ENCODE results near the gene THSD4.

Gene THSD4

GRCh38 chr15:71097890-71098289, 17.4 kb upstream of the THSD4 start:
- no peak for DNase-seq (ENCODE audit: low read depth in 2 of 2)

- DNase-seq (ENCODE audit: low read depth in 2 of 2), result no peak
Observed at GRCh38 chr15:71098920-71099319, 16.4 kb upstream of the THSD4 start.

GRCh38 chr15:71103102-71103676, 12.1 kb upstream of the THSD4 start:
- DNase-seq (ENCODE audit: low read depth in 2 of 2), result no peak

- DNase-seq (ENCODE audit: low read depth in 2 of 2), result no peak
Observed at GRCh38 chr15:71104636-71105035, 10.6 kb upstream of the THSD4 start.

- no peak for DNase-seq (ENCODE audit: low read depth in 2 of 2)
Observed at GRCh38 chr15:71105444-71105843, 9.8 kb upstream of the THSD4 start.

- no peak for DNase-seq (ENCODE audit: low read depth in 2 of 2)
Observed at GRCh38 chr15:71106802-71107500, 8.3 kb upstream of the THSD4 start.

GRCh38 chr15:71107501-71107815, 7.8 kb upstream of the THSD4 start:
- no peak for DNase-seq (ENCODE audit: low read depth in 2 of 2)

GRCh38 chr15:71109130-71109529, 6.1 kb upstream of the THSD4 start:
- DNase-seq (ENCODE audit: low read depth in 2 of 2), result no peak

GRCh38 chr15:71109905-71110304, 5.4 kb upstream of the THSD4 start:
- DNase-seq (ENCODE audit: low read depth in 2 of 2), result no peak

- no peak for DNase-seq (ENCODE audit: low read depth in 2 of 2)
Observed at GRCh38 chr15:71110405-71111180, 4.7 kb upstream of the THSD4 start.

- DNase-seq (ENCODE audit: low read depth in 2 of 2), result no peak
Observed at GRCh38 chr15:71111181-71111565, 4.1 kb upstream of the THSD4 start.

GRCh38 chr15:71111950-71112349, 3.3 kb upstream of the THSD4 start:
- DNase-seq (ENCODE audit: low read depth in 2 of 2), result no peak

GRCh38 chr15:71112429-71112828, 2.8 kb upstream of the THSD4 start:
- DNase-seq (ENCODE audit: low read depth in 2 of 2), result no peak

- DNase-seq (ENCODE audit: low read depth in 2 of 2), result no peak
Observed at GRCh38 chr15:71114066-71114680, 1.1 kb upstream of the THSD4 start.

- DNase-seq (ENCODE audit: low read depth in 2 of 2), result peak in 1 of 2 experiments; percentile 1
Observed at GRCh38 chr15:71115567-71116351, 488 bp downstream of the THSD4 start.

GRCh38 chr15:71116366-71116765, 1.1 kb downstream of the THSD4 start:
- no peak for DNase-seq (ENCODE audit: low read depth in 2 of 2)

- DNase-seq (ENCODE audit: low read depth in 2 of 2), result no peak
Observed at GRCh38 chr15:71116942-71117341, 1.7 kb downstream of the THSD4 start.

GRCh38 chr15:71117714-71118305, 2.5 kb downstream of the THSD4 start:
- DNase-seq (ENCODE audit: low read depth in 2 of 2), result no peak

- no peak for DNase-seq (ENCODE audit: low read depth in 2 of 2)
Observed at GRCh38 chr15:71118345-71118744, 3.1 kb downstream of the THSD4 start.

GRCh38 chr15:71118881-71119632, 3.8 kb downstream of the THSD4 start:
- DNase-seq (ENCODE audit: low read depth in 2 of 2), result no peak

GRCh38 chr15:71120428-71120944, 5.2 kb downstream of the THSD4 start:
- DNase-seq (ENCODE audit: low read depth in 2 of 2), result no peak
